Measurements from ENCODE around the gene CHMP2A. TPM values are rescaled to one million over a fixed set of nuclear protein-coding genes. Genes with fewer than 3 reads are reported as not detected.
A peak's percentile ranks its signal among the peaks of the same experiment; 100 is the strongest.

Gene CHMP2A
- total and polyA plus RNA-seq, 2 donors (not counting 1 experiment from before 2014, with no cell fraction given) = 62.5 to 97.5 TPM

DNA sequence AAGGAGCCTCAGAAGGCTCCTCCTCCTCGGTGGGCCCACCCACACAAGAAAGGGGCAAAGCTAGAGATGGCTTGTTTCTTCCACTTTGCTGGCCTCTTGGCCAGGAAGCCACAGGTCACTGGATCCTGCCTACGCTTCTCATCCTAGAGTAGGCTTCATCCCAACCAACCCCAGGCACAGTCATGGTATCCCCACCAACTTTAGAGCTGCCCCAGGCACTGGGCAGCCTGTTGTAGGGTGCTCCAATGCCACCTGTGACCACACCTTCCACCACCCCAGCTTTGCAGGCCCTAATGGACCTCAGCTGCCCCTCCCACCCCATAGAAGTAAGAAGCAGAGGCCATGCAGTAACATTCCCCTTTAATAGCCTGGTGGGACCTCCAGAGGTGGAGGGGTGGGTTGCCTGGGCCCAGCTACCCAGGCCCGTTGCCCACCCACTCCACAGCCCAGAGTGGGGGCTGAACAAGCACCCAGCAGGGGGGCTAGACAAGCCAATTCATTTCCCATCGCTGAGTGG lies 522 bp upstream of the CHMP2A start:
- CTCF ChIA-PET = interaction anchor here (0.6 to 3.3 kb wide), 5 partner anchors 9 to 36 kb away, joined by 3 to 20 read pairs (median 6); partner anchors contain the start of genes TRIM28 and ZBTB45
- H3K4me1 ChIP-seq (ENCODE audit: control insufficient read depth in 2 of 2, insufficient read depth in 2 of 2, low read length in 2 of 2) = peaks cover 32 to 48% of the 10 kb centered on the region in 2 donors
- H3K27me3 Mint-ChIP-seq = no peaks in the 10 kb centered on the region

More for the DNA sequence above, 522 bp upstream of the CHMP2A start:
- ATAC-seq (ENCODE audit: low read depth) (no peak), DNase-seq (no peak)
- POLR2A ChIA-PET = interaction anchor here (0.8 to 2.4 kb wide), 5 partner anchors 11 to 277 kb away, joined by 3 to 29 read pairs (median 13); partner anchors contain the start of genes MZF1, TRIM28, ZBTB45 and ZNF8
- Histone ChIP-seq H3K36me3 (replicated peaks in 1 of 2; ENCODE audit: control extremely low read depth in 1 of 2, control insufficient read depth in 1 of 2, extremely low read depth in 1 of 2, insufficient read depth in 2 of 2, low read length in 1 of 2) (peaks cover 6 to 37% of the 10 kb centered on the region in 2 experiments), H3K9ac (ENCODE audit: low read length) (peak overlapping the region; percentile 83), H3K4me3 (ENCODE audit: control extremely low read depth in 1 of 5, extremely low read depth in 1 of 5, insufficient read depth in 1 of 5, low read depth in 2 of 5, low read length in 4 of 5) (peak overlapping the region; percentile 11 to 94 (median 76)), H3K27me3 (replicated peaks in 1 of 4; ENCODE audit: control extremely low read depth in 1 of 4, control insufficient read depth in 3 of 4, insufficient read depth in 4 of 4, low read length in 3 of 4) (no peaks in the 10 kb centered on the region), H3K4me2 (replicated peaks; ENCODE audit: low read depth, low read length, poor library complexity, severe bottlenecking) (peak overlapping the region; percentile 76), H3K79me2 (ENCODE audit: control insufficient read depth, insufficient read depth, low read length) (peaks cover 43% of the 10 kb centered on the region), H3K9me3 (ENCODE audit: control extremely low read depth in 1 of 3, control insufficient read depth in 2 of 3, insufficient read depth in 1 of 3, low read length in 2 of 3) (no peaks in the 10 kb centered on the region), H3K27ac (ENCODE audit: low read length in 2 of 2) (peak overlapping the region; percentile 94 to 98), H2AFZ (ENCODE audit: insufficient read depth, low read depth, low read length, poor library complexity, severe bottlenecking) (peak overlapping the region; percentile 79), H4K20me1 (ENCODE audit: control insufficient read depth, insufficient read depth, low read length, poor library complexity, severe bottlenecking) (peaks cover 22% of the 10 kb centered on the region)
- Mint-ChIP-seq H3K4me3 (peak overlapping the region; percentile 98), H3K27ac (peak overlapping the region; percentile 99), H3K4me1 (peaks cover 61% of the 10 kb centered on the region), H3K9me3 (ENCODE audit: insufficient read depth) (no peaks in the 10 kb centered on the region)
- intact Hi-C loops (cut with micrococcal nuclease) = loop anchor here (1.0 kb wide), 2 partner anchors 11 to 36 kb away; partner anchors contain the start of genes TRIM28 and ZBTB45
- WGBS (ENCODE audit: insufficient coverage) = 25% methylated on average over 2 of the region's 4 CpGs
- TF ChIP-seq, protein P1, sequence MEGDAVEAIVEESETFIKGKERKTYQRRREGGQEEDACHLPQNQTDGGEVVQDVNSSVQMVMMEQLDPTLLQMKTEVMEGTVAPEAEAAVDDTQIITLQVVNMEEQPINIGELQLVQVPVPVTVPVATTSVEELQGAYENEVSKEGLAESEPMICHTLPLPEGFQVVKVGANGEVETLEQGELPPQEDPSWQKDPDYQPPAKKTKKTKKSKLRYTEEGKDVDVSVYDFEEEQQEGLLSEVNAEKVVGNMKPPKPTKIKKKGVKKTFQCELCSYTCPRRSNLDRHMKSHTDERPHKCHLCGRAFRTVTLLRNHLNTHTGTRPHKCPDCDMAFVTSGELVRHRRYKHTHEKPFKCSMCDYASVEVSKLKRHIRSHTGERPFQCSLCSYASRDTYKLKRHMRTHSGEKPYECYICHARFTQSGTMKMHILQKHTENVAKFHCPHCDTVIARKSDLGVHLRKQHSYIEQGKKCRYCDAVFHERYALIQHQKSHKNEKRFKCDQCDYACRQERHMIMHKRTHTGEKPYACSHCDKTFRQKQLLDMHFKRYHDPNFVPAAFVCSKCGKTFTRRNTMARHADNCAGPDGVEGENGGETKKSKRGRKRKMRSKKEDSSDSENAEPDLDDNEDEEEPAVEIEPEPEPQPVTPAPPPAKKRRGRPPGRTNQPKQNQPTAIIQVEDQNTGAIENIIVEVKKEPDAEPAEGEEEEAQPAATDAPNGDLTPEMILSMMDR (IDR thresholded peaks at IDR 0.05) = no peak
- no peak for TF ChIP-seq EZH2 (IDR thresholded peaks at IDR 0.05; ENCODE audit: borderline replicate concordance, insufficient read depth, low read depth, low read length, poor library complexity, severe bottlenecking)

Data from B cell (primary cell).